ENCODE results near the gene SYNE1.

Gene SYNE1

DNA sequence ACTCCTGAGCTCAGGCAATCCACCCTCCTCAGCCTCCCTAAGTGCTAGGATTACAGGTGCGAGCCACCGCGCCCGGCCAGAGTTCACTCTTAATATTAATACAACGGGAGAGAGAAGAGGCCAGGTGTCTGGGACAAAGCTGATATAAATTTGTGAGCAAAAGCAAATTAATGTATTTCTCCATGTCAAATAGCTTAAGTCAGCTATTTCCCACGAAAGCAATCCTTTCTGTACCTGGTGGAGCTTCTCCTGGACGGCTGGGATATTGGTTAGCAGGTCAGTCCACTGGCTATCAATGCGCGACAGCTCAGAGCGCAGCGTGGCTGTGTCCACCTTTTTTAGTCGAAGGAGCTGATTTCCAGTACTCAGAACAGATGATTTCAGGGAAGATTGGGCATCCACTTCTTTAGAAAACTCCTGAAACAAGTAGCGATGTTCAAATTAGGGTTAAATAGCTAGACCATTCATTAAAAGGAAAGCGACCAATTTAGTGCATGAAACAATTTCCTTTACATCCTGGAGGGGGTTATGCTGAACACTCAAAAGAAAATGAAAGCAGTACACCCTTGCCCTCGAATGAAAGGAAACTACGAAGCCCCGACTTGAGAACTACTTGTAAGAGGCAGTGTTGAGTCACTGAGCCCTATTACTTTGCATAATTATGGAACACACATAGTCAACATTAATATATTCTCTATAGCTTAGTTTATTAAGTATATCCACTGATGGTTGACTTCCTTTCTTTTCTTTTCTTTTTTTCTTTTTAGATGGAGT is 403.4 kb downstream of the SYNE1 start:
- DNase-seq (ENCODE audit: low spot score), result no peak

DNA sequence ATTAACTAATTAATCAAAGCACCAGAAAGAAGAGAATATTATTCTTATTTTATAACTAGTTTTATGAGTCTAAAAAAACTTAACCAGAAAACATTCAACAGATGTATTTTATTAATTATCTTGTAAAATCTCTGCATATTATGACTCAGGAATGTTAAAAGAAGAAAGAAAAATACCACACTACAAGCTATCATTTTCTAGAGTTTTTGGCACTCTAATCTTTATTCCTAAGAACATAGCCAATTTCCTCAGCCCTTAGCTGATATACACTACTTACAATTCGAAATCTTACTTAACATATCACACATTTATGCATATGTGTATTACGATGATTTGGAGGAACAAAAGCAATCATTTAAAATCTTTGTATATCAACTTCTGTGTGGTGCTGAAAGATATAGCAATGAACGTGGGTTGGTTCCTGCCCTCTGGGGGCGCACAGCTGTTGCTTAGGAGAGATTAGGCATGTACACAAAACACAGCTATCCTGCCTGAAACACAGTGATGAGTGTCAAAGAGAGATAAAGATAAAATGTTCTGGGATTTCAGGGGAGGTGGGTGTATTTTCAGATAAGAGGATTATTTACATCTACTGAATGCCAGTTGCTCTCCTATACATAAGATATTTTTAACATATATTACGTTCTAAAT is 404.5 kb downstream of the SYNE1 start:
- no peak for DNase-seq (ENCODE audit: low spot score)

DNA sequence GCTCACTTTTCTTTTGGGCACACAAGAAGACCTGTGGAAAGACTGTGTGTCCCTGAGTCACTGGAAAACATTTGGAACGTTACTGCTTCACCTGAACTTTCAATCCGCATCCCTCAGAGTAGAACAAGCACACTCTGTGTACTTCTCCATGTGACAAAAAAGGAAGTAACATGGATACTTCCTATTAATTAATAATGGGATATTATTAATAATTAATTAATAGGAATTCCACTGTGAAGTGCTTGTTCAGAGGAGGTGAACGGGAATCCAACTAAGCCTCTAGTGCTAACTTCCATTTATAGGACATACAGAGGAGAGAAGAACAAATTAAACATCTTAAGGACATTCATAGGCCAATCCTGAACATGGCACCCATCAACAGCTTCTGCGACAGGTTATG is 407.8 kb downstream of the SYNE1 start:
- DNase-seq (ENCODE audit: low spot score), result no peak

DNA sequence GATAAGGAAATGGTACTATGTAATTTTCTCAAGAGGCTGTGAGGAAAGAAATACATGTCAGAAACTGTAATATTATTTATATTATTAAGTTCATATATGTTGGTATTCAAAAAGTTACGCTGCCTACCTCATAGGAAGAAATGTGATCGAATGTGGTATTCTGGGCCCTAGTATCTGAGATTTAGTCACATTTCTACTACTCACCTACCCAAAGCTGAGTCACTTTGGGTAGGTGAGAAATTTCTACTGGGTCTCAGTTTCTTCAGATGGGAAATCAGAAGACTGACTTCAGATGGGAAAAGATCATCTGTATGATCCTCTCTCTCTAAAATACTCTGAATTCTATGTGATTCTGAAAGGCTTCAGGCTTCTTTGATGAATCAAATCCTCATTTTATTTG is 411.0 kb downstream of the SYNE1 start:
- DNase-seq (ENCODE audit: low spot score), result no peak

DNA sequence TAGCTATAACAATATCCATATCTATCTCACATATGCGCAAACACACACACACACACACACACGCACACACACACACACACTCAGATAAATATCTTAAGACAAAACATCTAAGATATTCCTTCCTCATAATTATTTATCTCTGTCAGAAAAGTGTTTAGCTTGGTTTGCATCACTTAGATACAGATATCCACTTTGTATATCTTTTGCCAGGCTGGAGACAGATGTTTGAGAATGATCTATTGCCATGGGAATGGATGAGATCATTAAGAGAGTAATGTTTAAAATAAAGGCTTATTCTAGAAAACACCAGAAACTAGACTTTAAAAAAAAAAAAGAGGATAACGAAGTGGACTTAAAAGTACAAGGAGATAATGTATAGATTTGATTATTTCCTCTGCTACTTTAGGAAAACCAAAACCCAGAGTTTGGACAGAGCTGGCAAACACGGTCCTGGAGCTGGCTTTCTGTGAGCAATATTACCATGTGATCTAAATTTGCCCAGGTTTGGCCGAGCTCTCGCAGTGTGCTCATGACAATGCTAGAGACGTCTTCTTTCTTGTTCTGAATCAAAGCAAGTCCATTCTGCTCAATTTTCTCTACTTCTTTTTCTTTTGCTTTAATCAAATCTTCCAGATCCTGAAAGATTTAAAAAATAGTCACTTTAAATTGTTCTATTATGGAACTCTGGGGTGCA is 411.8 kb downstream of the SYNE1 start:
- no peak for DNase-seq (ENCODE audit: low spot score)

DNA sequence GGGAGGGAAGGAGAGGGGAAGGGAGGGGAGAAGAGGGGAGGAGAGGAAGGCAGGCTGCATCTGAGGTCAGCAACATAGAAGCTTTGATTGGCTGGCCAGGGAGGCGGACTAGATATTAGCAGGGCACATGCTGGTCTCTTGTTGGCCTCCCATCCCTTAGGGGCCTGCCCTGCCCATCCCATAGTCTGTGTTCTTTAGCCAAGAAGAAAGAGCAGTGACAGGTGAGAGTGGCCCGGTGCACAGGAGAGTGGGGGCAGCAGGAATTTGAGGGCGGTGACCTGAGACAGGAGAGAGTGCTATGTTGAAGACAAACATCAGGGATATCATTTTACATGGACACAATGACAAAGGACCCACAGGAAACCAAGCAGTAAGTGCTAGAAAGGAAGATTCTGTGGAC is 413.5 kb downstream of the SYNE1 start:
- no peak for DNase-seq (ENCODE audit: low spot score)

DNA sequence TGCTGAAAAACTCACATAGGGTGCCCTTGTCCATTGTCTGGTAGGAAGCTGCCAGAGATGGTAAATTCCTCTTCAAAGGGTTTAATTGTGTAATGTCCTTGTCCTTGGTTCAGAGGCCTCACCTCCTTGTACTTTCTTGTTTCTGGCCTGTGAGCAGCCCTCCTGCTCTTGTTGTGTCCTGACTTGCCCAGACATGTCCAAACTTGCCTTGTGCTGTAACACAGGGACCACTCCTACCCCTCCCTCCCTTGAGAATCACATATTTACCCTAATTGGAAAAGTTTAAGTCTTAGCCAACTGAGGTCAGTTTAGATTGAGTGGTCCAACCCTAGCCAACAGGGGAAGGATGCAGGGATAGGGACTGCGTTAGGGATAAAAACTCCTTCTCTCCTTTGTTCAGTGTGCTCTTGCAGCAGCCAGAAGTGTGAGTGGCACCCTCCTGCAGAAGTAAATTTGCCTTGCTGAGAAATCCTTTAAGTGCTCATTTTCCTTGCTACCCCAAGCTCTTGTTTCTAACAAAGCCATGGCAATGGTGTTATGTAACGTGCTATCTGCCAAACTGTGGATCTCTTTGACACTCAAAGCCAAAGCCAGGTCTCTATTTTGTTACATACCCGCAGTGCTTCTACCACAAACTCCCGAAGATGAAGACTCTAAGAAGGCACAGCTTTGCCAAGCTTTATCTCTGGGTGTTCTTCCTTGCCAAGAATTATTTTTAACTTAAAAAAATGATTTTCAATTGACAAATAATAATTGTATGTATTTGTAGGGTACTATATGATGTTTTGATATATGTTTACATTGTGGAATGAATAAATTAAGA is 415.1 kb downstream of the SYNE1 start:
- DNase-seq (ENCODE audit: low spot score), result peak; percentile 51

DNA sequence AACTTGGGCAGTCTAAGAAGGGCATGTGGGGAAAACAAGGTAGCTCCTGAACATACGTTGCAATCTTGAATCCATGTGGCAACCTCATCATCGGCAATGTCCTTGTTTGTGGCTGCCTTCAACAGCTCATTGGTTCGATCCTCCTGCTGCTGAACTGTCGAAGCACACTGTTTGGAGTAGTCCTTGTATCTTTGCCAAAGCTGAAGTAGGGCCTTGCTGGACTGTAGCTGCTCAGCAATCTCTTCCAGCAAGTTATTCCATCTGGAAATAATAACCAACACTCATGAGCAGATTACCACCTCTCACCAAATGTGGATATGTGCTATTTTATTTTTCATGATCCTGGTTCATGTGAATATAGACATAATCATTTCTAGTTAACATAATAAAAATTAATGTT is 416.4 kb downstream of the SYNE1 start:
- DNase-seq (ENCODE audit: low spot score), result no peak

DNA sequence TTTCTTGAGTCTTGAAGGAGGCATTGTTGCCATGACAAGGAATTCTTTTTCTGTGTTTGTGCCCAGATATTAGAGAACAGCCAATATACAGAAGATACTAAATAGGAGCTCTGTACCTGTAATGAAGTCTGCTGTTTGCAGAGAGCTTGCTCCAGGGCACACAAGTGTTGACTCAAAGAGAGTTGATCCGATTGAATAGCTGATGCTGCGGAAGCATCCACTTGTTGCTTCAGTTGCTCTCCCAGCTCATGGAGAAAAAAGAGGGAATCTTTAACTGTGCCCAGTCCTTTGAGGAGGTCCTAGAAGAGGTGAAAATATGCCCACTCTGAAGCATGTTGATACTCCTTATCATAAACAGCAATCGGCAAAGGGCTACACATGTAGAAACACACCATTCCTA is 418.3 kb downstream of the SYNE1 start:
- DNase-seq (ENCODE audit: low spot score), result no peak

DNA sequence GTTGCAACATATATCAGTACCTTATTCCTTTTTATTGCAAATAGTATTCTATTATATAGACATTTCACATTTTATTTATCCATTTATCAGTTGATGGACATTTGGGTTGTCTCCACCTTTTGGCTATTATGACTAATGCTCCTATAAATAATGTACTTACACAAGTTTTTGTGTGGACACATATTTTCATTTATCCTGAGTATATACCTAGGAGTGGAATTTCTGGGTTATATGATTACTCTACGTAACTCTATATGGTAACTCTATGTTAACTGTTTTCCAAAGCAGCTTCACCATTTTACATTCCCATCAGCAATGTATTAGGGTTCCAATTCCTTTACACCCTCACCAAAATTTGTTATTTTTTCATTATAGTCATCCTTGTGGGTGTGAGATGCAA is 424.7 kb downstream of the SYNE1 start:
- DNase-seq (ENCODE audit: low spot score), result no peak

DNA sequence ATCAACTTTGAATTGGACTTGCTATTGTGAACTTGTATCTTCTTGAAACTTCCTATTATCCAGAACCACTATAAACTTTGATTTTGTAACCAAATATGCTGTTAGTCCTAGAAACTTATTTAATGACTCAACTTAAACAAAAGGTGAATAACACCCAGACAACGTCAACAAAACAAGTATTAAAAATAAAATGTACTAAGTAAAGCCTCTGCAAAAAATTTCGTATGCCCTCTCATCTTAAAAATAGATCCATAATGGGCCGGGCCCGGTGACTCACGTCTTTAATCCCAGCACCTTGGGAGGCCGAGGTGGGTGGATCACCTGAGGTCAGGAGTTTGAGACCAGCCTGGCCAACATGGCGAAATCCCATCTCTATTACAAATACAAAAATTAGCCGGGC is 428.0 kb downstream of the SYNE1 start:
- no peak for DNase-seq (ENCODE audit: low spot score)

DNA sequence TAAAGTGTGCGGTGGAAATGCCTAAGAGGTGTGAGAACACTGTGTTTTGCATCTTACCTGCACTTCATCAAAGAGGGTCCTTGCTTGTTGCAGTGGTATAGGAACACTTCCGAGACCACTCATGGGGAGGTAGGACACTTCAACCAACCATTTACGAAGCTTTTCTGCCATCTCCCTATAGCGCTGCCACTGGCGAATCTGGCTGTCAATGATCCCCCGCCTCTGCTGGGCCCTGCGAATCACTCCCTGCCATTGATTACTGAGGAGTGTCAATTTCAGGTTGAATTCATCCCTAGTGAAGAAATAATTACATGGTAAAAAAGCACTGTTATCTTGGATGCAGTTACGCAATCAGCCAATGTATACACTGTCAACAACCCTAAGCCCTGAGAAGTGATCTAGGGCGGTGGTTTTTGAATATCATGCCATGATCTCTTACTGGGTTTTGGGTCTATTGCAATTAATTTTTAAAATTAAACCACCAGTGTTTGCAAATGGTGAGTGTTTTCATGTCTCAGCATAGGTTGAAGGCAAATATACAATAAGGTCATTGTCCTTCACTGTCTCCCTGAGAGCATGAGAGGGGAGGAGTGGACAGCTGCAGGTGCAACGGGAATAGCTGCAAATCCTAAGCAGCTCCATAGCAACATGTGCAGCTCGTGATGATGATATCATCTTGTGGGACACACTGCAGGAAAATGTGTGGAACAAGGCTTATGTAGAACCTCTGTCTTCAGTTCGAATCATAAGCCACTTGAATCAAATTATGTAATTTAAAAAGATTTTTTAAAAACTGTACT is 429.0 kb downstream of the SYNE1 start:
- DNase-seq (ENCODE audit: low spot score), result no peak

DNA sequence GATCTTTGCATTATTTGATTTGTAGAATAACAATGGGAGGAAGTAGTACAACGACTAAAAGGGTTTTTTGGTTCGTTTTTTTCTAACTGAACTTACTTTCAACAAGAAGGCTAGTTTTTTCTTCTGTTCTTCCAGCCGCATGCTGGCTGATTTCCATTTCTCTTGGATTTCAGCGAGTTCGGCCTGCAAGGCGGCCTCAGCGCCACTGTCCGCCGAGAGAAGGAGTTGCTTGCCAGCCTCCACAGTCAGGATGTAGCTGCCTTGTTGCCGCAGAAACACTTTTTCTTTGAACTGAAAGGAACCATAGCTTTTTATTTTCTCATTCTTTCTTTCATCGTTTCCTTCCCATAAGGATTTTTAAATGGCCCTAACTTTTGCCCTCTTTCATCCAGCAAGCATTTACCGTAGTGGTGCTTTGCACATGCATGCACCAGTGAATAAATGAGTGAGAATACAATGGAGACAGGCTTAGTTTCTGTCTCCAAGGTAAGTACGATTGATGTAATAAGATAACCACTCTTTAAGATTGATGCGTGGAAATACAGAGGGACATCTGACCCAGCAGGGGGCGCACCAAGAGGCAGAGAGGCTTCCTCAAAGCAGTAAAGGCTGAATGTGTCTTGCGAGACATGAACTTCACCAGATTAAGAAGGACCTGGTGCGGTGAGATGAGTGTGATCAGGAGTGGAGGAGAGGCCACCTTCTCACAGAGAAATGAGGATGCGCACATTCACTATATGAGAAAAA is 430.9 kb downstream of the SYNE1 start:
- peak; percentile 40 for DNase-seq (ENCODE audit: low spot score)

DNA sequence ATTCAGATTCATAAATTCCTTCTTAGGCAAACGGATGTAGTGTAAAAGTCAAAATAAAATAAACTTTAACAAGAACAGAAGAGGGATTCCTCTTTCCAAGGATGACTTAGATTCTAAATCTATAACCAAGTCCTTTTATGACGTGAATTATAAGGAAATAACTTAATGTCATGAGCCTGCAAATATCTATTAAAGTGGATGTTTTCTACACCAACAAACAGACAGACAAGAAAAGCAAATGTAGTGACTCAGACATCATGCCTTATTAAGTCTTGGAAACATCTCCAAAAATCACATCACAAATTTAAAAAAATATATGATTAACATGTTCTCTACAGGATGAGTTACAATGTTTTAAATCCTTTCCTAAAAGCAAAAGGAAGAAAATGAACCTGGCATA is 432.6 kb downstream of the SYNE1 start:
- no peak for DNase-seq (ENCODE audit: low spot score)

DNA sequence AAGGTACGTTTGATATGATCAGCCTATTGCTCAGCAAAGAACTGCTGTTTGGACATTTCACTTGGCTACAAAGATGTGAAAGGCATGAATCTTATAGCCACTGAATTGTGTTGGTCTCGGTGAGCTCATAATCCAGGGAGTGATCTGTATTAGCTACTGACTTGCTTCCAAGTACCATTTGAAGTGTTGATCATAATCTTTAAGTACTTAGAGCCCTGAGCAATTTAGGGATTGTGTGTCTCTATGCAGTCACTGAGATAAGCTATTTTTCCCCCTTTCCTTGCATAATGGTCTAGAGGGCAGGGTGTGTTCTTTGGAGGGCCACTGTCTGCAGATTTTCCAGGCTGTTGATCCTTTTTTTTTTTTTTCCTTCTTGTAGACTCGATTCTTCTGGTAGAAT is 436.0 kb downstream of the SYNE1 start:
- DNase-seq (ENCODE audit: low spot score), result no peak

DNA sequence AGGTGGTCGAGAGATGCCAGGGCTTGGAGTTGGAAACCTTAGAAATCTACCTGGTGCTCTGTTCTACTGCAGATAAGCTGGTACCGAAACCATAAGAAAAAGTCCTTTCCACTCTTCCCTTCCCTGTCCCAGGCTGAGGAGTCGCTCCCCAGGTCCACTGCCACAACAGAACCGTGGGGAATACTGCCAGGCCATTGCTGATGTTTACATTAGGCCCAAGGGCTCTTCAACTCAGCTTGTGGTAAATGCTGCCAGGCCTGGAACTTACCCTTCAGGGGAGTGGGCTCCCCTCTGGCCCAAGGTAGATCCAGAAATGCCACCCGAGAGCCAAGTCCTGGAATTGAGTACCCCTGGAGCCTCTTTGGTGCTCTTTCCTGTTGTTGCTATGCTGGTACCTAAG is 441.3 kb downstream of the SYNE1 start:
- no peak for DNase-seq (ENCODE audit: low spot score)

DNA sequence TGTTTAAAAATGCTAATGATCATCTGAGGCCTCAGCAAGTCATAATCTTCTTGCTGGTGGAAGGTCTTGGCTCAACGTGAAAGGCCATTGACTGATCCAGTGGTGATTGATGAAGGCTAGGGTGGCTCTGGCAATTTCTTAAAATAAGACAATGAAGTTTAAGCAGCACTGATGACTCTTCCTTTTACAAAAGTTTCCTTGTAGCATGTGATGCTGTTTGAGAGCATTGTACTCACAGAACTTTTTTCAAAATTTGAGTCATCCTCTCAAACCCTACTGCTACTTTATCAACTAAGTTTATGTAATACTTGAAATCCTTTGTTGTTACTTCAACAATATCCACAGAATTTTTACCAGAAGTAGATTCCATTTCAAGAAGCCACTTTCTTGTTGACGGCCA is 447.4 kb downstream of the SYNE1 start:
- no peak for DNase-seq (ENCODE audit: low spot score)

DNA sequence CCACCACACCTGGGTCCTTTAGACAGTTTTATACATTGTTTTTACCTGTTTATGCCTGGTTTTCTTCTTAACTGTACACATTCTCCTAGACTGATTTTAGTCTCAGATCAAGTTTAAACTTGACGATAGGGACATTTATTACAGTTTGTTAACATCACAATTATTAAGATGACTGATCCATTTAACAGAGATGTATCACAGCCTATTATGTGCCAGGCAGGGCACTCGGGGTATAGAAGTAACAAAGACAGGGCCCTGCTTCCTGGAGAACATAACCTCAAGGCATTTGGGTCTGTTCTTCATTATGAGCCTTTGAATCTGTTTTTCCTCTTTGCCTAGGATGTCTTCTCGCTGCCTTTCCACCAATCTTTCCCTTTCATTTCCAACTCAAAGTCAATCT is 449.2 kb downstream of the SYNE1 start:
- DNase-seq (ENCODE audit: low spot score), result no peak

DNA sequence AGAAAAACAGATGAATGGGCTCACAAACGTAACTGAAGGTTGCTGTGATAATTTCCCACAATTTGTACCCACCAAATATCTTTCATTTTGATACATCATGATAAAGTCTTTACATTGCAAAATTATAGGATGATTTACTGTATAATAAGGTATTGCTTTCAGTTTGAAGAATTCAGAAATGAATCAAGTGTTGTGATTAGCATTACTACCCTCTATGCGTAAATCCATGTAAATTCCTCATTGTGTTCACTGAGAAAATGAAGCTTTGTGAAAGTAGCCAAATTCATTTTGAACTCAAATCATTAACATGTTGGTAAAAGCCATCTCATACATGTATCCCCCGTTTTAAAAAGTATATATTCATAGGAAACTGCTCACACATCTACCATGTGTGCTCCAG is 450.3 kb downstream of the SYNE1 start:
- DNase-seq (ENCODE audit: low spot score), result no peak

DNA sequence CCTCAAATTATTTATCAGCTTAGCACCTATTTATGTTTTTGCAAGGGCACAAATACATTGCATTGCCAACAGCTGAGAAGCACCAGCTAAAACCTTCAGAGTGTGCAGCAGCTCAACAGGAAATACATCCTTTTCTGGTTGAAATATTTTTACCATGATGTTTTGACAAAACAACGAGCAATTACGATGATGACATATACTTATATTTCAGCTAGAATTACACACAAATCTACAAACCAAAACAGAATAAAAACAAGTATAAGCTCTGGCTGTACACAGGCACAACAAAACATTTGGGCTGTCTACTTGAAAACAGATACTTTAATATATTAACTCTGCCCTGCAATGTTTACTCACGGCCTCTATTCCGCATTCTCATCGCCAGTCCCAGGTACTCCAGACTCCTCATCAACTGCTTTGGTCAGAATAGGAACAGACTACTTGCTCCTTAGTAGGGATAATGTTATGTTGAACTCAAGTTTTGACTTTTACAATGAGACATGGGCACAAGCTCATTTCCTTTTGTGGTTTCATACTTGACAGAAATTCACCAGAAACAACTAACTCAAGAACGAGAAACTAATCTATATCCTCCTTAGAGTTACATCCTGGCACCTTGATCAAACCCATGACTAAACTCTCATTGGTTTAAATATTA is 452.1 kb downstream of the SYNE1 start:
- no peak for DNase-seq (ENCODE audit: low spot score)

DNA sequence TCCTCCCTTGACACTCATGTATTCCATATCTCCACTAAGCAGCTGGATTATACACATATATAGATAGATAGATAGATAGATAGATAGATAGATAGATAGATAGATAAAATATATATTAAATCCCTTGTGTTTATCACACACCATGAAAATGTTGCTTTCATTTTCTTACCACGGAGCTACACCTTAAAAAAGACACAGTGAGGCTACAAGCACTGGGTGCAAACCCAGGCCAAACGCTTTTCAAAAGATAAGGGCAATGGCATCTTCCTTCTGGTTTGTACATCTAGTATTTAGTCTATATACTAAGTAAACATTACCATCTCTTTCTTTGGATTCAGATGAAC is 452.6 kb downstream of the SYNE1 start:
- DNase-seq (ENCODE audit: low spot score), result no peak
